Fibroblast of peridontal ligament (primary cell): ENCODE results near the gene NEUROD2.

Source experiments
- DNase-seq: peaks from one replicate; pipeline ENCODE4 v3.0.0-alpha.2; 2010; ENCODE audit errors: extremely low read depth

Gene NEUROD2

DNA sequence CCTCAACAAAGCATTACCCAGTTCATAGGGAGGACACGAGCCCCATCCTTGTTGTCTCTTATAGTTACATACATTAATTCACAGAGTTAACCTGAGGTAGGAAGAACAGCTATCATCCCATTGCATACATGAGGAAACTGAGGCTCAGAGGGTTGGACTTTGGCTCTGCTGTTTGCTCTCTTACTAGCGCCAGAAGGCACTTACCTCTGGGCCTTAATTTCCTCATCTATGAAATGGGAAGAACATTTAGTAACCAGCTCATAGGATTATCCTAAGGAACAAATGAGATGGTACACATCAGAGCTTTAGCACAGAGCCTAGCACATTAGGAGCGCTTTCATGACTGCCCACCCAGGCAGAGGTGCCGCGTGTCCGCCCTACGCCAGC is 27.6 kb downstream of the NEUROD2 start:
- DNase-seq, result no peak

DNA sequence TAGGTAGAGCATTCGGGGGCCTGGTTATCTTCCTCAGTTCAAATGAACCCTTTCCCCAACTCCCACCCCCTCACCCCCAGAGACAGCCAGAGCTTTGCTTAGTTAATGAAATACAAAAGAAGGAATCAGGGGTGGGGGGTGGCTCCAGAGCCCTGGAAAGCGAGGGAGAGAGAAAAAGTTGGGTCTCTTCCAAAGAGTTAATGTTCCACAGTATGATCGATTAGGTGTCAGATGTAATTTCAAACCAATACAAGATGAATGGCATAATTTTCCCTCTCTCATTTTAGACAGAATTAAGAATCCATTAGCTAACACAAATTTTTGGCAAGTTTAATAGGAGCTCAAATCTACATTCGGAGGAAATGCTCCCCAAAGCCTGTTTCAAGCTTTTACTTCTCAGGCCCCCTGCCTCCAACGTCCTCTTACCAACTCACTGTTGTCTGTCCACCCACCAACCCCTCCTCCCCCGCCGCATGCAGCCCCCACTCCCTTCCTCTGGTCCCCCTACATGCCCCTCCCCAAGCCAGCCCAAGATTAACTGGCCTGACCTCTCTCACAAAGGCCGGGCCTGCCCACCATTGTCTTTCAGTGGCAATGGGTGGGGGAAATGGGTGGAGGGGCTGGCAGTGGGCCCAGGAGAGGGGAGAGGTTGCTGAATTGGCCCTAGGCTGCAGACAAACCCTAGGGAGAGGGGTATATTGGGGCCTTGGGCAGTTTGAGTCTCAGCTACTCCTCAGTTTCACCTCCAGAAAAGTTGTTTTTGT is 28.2 kb downstream of the NEUROD2 start:
- DNase-seq, result no peak

DNA sequence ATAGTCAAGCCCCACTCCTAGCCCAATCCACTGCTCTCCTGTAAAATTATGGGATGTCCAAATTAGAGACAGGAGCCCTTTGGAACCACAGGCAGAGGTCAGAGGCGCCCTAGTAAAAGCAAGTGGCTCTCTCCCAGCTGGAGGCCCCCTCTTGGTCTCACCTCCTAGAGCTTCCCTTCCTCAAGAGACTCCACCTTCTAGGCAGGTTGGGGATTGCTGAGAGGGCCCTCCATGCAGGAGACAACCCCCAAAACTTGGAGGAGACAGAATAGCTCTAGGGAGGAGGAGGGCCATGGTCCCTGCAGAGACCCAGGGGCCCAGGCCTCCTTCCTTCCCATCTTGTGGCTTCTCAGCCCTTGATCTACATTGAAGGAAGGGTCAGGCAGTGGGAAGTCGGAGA is 29.4 kb downstream of the NEUROD2 start:
- DNase-seq, result no peak

DNA sequence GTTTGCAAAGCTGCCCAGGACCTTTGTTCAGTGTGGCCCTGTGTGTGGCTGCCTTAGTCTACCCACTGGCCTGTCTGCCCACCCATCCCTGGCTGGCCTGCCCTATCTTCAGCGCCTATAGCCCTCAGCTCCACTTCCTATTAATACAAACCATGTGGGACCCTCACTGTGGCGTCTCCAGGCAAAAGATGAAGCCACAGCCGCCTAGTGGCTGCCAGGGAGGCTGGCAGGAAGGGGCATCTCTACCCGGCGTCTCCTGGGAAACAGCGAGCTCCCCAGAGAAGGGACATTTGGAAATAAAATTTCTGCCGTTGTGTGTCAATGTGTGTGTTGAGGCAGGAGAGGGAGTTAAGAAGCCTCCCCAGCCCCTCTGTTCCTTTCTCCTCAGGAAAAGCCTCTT is 31.5 kb downstream of the NEUROD2 start:
- DNase-seq, result no peak

DNA sequence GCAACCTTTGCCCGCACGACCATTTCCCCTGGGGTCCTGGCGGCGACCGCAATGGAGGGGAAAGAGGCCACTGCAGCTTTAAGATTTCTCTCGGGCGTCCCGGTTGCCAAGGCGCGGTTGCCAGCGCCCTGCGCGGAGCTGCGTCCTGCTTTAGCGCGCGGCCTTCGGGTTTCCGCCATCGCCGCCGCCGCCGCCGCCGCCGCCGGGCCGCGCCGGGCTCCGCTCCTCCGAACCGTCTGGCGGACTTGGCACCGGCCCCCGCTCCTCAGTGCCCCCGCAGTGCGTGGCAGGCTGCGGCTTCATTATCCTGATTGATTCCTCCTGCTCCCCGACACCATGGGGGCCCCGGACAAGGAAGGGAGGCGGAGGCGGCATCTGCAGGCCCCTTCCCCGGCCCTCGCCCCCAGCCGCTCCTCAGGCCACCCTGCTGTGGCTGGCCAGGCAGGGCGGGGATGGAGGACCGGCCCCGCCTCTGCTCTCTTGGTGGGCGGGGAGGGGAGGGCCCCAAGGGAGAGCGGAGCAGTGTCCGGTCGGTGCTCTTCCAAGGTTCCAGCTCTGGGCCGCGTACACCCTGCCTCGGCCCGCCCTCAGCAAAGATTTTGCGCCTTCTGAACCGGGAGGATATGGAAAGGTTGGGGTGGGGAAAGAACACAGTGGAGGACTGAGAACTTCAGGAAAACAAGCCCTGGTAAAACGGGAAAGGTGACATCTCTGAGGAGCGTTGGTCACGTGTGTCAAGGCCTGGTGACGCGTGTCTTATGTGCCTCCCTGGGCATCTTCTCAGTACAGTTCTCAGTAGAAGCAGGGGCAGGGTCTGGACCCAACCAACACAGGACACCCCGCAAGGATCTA is 34.0 kb downstream of the NEUROD2 start:
- DNase-seq, result peak; percentile 41

DNA sequence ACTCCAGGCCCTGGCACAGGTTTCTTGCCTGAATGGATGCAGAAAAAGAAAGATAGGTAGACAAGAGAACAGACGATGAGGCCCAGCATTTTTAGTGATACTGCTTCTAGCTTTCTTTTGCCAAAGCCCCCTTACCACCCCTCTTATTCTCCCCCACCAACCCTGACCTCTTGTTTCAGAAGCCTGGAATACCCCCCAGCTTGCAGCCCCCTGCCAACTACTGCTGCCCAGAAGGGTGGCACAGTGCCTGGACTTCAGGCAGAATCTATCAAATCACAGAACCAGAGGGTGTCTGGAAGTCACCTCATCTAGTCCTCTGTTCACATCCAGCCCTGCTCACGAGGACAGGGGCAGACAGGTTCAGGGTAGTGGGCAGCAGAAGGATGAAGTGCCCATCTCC is 35.6 kb downstream of the NEUROD2 start:
- DNase-seq, result no peak

DNA sequence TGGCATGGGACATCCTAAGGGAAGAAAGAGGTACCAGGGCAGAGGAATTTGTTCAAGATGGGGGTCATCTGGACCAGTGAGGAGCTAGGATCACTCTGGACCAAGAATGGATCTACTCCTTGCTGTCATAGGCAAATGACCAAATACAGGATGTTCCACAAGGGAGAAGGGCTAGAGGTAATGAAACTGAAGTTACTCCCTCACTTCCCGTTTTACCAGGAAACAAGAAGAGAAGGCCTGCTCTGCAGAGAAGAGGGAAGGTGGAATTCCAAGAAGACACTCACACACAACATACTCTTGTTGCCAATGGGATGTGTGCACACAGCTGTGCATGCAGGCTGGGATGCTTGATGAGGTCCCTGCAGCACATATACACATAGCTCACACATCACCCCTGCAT is 38.6 kb downstream of the NEUROD2 start:
- no peak for DNase-seq

DNA sequence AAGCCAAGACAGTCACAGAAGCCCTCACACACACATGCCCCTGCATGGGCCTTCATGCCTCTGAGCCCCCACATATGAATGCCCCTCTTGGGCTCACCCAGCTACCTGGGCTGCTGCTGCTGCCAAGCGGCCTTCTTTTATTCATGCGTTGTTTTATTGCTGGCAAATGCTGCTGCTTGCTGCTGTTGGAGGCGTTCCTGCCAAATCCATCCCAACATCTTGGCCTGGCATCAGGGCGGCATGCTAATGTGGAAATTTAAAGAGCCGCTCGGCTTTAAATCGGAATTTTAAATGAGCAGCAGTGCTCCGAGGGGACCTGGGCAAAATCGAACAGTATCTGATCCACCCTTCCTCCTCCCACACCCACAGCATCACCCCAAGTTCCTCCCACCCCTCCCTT is 39.0 kb downstream of the NEUROD2 start:
- DNase-seq, result no peak

DNA sequence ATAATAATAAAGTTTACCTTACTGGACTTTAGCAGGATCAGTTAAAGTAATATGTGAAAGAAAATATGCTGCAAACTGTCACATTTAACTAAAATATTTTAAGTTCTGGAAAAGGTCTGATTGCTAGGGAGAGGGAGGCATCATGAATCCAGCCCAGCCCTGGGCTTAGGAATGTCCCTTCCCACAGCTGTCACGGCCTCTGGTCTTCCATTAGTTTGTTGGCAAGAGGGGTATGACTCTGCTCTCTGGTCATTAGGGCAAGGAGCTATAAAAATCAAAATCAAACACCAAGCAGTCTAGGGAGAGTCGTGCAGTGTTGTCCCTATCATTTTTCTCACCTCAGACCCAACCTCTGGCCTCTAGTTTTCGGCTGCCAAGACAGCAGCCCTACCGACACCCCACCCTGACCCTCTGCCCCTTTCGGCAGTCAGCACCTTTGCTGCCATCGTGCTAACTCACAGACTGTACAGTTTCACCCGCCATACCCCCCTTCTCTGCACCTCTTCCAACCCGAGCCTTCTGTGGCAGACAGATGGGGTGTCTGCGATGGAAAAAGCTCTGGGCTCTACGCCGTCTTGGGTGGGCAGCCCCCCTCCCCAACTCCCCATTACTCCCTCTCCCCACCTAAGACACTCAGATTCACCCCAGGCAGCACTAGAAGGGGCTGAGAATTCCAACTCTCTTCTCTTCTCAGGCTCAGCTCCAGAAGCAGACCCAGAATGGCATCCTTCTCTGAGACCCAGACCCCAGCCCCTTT is 41.4 kb downstream of the NEUROD2 start:
- no peak for DNase-seq

DNA sequence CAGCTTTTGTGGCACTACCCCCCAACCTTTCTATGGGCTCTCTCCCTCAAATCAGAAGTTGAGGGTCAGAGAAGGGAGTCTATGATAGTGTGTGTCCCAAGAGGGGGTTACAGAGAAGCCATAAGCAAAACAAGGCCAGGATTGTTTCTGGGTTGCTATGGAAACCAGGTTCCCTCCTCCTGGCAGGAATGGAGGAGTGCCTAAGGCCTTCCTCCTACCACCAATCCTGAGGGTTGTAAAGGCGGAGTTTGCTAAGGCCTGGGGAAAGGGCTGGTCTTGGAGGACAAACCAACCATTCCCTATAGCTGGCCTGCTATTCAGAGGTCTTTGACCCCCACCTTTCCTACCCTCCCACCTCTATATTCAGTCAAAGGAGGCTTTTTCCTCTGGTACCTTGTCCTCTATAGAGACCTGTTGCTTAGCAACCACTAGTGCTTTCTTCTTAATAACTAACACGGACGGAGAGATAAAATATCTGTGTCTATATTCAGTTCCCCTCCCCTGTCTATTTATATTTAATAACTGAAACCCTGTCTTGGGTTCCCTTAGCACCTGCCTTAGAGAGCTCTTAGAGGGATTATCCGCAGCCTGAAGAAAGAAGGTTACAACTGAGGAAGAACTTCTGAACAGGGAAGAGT is 43.4 kb downstream of the NEUROD2 start:
- no peak for DNase-seq

DNA sequence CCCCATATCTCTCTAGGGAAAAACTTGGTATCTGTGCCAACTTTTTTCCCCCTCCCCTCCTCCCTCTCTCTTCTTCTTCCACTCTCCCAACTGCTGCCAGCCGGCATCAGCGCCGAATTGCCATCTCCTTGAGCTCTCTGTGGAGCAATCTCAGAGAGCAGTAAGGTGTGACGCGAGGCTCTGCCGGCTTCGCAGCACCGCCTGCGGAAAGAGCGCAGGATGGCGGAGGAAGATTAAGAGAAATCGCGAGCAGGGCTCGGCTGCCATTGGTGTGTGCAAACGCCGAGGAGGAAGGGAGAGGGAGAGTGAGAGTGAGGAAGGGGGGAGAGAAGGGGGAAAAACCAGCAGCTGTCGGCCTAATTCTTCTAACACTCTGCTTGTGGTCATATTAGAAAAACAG is 44.2 kb downstream of the NEUROD2 start:
- no peak for DNase-seq

DNA sequence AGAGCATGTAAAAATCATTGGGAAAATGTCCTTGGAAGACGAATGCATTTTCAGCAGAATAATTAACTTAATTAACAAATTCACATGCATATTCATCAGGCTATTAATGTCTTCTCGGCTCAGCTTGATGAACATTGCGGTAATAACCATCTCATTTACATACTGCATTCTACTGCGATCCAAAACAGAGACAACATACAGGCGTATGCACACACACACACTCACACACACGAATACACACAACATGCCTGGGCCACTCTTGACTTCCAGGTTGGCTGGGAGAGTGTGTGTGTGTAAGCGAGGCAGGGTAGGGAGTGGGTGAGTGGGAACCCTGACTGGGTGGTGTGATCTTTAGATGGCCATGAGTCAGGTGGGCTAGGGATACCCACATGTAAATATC is 44.7 kb downstream of the NEUROD2 start:
- DNase-seq, result no peak

DNA sequence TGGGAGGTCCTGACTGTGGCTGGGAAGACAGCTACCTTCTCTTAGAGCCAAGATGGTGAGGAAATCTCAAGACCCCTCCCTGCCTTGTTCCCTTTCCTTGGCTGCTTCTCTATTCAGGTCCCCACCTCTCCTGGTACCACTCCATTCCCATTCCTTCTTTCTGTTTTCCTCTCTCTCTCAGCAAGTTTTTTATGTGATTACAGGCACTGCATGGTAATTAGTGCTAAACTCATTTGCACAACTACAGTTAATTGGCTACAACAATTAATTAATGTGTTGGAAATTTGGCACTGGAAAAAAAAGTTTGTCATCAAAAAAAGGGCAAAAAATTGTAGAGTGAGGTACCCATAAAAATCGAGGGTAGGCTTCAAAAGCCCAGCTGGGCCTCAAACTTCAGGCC is 45.3 kb downstream of the NEUROD2 start:
- DNase-seq, result no peak

DNA sequence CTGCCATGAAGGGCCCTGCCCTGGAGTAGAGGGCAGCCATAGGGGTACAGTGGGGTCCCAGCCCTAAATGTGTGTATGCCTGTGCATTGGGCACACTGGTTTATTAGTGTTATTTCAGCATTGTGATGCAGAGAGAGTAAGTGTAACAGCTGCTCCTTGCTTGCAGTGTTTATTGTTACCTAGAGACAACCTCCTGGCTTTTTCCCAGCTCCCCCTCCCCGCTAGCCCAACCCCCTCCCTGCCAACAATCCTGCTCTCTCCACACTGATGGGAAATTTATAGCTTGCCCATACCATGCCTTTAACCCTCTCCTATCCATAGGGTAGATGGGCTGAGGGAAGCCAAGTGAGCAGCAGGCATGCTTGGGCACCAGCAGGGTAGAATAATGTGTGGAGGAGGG is 51.3 kb downstream of the NEUROD2 start:
- DNase-seq, result no peak

DNA sequence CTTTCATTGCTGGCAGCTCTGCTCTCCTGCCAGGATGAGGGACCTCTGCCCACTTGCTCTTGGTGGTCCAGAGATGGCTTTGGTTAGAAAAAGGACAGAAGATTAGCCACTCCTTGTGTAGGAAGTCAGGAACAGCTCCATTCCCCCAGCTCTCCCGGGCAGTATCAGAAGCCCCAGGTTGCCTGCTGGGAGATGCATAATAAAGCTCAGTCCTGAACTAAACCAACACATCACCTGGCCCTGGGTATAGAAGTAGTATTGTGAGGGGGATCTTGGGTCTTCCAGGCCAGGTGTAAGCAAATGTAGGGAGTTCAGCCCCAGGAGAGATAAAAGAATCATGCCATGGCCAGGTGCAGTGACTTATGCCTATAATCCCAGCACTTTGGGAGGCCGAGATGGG is 52.4 kb downstream of the NEUROD2 start:
- DNase-seq, result no peak
